Subcutaneous abdominal adipose tissue (tissue), 5 donors: Measurements from ENCODE around the gene NLRC5.
"Not testable (repeated sequence)": the region's sequence is repeated elsewhere in the genome, so short reads cannot be mapped to it uniquely, and the experiment has no call there.

Source experiments
- H3K27ac ChIP-seq: one replicate; pipeline ENCODE4 v1.7.0; 2013; ENCODE audit warnings: low read depth, mild to moderate bottlenecking, inconsistent platforms, low read length, moderate library complexity
- H3K27me3 ChIP-seq, 5 donors: one replicate each; pipeline ENCODE4 v1.7.0; 2013; ENCODE audit warnings: low read length in 5 of 5, inconsistent platforms in 1 of 5; ENCODE audit not compliant: control insufficient read depth in 5 of 5, insufficient read depth in 4 of 5
- H3K36me3 ChIP-seq, 5 donors: one replicate each; pipeline ENCODE4 v1.7.0; 2013; ENCODE audit warnings: low read length in 5 of 5; ENCODE audit not compliant: control insufficient read depth in 5 of 5, insufficient read depth in 5 of 5
- H3K4me1 ChIP-seq, 5 donors: one replicate each; pipeline ENCODE4 v1.7.0; 2013; ENCODE audit warnings: low read length in 5 of 5, mild to moderate bottlenecking in 3 of 5, moderate library complexity in 1 of 5; ENCODE audit not compliant: control insufficient read depth in 5 of 5, insufficient read depth in 5 of 5
- H3K4me3 ChIP-seq, 5 donors: one replicate each; pipeline ENCODE4 v1.7.0; 2013; ENCODE audit warnings: low read length in 5 of 5, low read depth in 1 of 5
- H3K9ac ChIP-seq, 5 donors: one replicate each; pipeline ENCODE4 v1.7.0; 2013; ENCODE audit warnings: low read length in 5 of 5, mild to moderate bottlenecking in 4 of 5, moderate library complexity in 3 of 5
- H3K9me3 ChIP-seq, 5 donors: one replicate each; pipeline ENCODE4 v1.7.0; 2013; ENCODE audit warnings: low read length in 5 of 5; ENCODE audit not compliant: control insufficient read depth in 5 of 5
- donor health status: healthy.
- donor health status: healthy.
- donor health status: healthy.
- donor health status: healthy.
- donor health status: healthy.

The NLRC5 gene

GRCh38 chr16:56987692-56988091 is 1.7 kb upstream of the NLRC5 start:
- Histone ChIP-seq H3K36me3 (no peaks in the 10 kb centered on the region), H3K4me3 (no peak overlapping the region), H3K9ac (no peak overlapping the region), H3K4me1 (peaks cover 6 to 74% (median 52%) of the 10 kb centered on the region in 5 donors), H3K27me3 (no peaks in the 10 kb centered on the region), H3K9me3 (no peaks in the 10 kb centered on the region), H3K27ac (peak overlapping the region; percentile 90)

- H3K4me1 ChIP-seq = peaks cover 6 to 75% (median 52%) of the 10 kb centered on the region in 5 donors
- peak overlapping the region; percentile 71 to 92 (median 88) for H3K4me3 ChIP-seq
- H3K9me3 ChIP-seq = no peaks in the 10 kb centered on the region
- peak overlapping the region; percentile 90 for H3K27ac ChIP-seq
- H3K9ac ChIP-seq = peak overlapping the region; percentile 4 to 94 (median 85)
- H3K36me3 ChIP-seq = no peaks in the 10 kb centered on the region
- no peaks in the 10 kb centered on the region for H3K27me3 ChIP-seq
Measured at GRCh38 chr16:56988161-56988947, 1.0 kb upstream of the NLRC5 start.

- Histone ChIP-seq H3K27me3 (no peaks in the 10 kb centered on the region), H3K36me3 (no peaks in the 10 kb centered on the region), H3K9ac (peak overlapping the region; percentile 0 to 94 (median 85)), H3K4me1 (peaks cover 6 to 72% (median 49%) of the 10 kb centered on the region in 5 donors), H3K4me3 (peak overlapping the region; percentile 46 to 92 (median 88)), H3K27ac (peak overlapping the region; percentile 90), H3K9me3 (no peaks in the 10 kb centered on the region)
Measured at GRCh38 chr16:56989988-56990387, 631 bp downstream of the NLRC5 start.

GRCh38 chr16:56990407-56991286 is 1.3 kb downstream of the NLRC5 start:
- H3K4me1 ChIP-seq = peaks cover 3 to 72% (median 44%) of the 10 kb centered on the region in 5 donors

GRCh38 chr16:56992431-56992830 is 3.1 kb downstream of the NLRC5 start:
- H3K27me3 ChIP-seq, H3K9me3 ChIP-seq, H3K4me3 ChIP-seq, H3K36me3 ChIP-seq, H3K27ac ChIP-seq: not testable (repeated sequence)
- Histone ChIP-seq H3K4me1 (peaks cover 3 to 62% (median 32%) of the 10 kb centered on the region in 5 donors), H3K9ac (peak overlapping the region in 1 of 5 donors; percentile 20)

More at GRCh38 chr16:56990407-56991286, 1.3 kb downstream of the NLRC5 start:
- peak overlapping the region in 4 of 5 donors; percentile 46 to 92 (median 80) for H3K4me3 ChIP-seq
- peak overlapping the region; percentile 90 for H3K27ac ChIP-seq
- no peaks in the 10 kb centered on the region for H3K9me3 ChIP-seq
- H3K27me3 ChIP-seq = no peaks in the 10 kb centered on the region
- peak overlapping the region in 4 of 5 donors; percentile 83 to 94 (median 89) for H3K9ac ChIP-seq
- H3K36me3 ChIP-seq = peaks cover 0 to 2% (median 0%) of the 10 kb centered on the region in 5 donors

- no peak overlapping the region for H3K4me3 ChIP-seq
- H3K9ac ChIP-seq = no peak overlapping the region
- H3K27ac ChIP-seq = no peak overlapping the region
- peaks cover 3 to 63% (median 31%) of the 10 kb centered on the region in 5 donors for H3K4me1 ChIP-seq
- no peaks in the 10 kb centered on the region for H3K27me3 ChIP-seq
- H3K9me3 ChIP-seq = no peaks in the 10 kb centered on the region
- H3K36me3 ChIP-seq = peaks cover 0 to 3% (median 0%) of the 10 kb centered on the region in 5 donors
Measured at GRCh38 chr16:56993204-56993603, 3.8 kb downstream of the NLRC5 start.

- Histone ChIP-seq H3K9me3 (no peaks in the 10 kb centered on the region), H3K27ac (no peak overlapping the region), H3K4me3 (no peak overlapping the region), H3K36me3 (peaks cover 0 to 3% (median 0%) of the 10 kb centered on the region in 5 donors), H3K27me3 (no peaks in the 10 kb centered on the region), H3K4me1 (peaks cover 0 to 64% (median 27%) of the 10 kb centered on the region in 5 donors), H3K9ac (no peak overlapping the region)
Measured at GRCh38 chr16:56994311-56994710, 5.0 kb downstream of the NLRC5 start.

- H3K4me3 ChIP-seq = no peak overlapping the region
- H3K4me1 ChIP-seq = peaks cover 2 to 66% (median 32%) of the 10 kb centered on the region in 5 donors
- H3K27me3 ChIP-seq = no peaks in the 10 kb centered on the region
- H3K36me3 ChIP-seq = peaks cover 0 to 3% (median 0%) of the 10 kb centered on the region in 5 donors
- H3K9me3 ChIP-seq = no peaks in the 10 kb centered on the region
- H3K9ac ChIP-seq = no peak overlapping the region
- H3K27ac ChIP-seq = no peak overlapping the region
Measured at GRCh38 chr16:56995136-56995805, 5.9 kb downstream of the NLRC5 start.

GRCh38 chr16:56997264-56997663 is 7.9 kb downstream of the NLRC5 start:
- no peak overlapping the region for H3K27ac ChIP-seq
- H3K9me3 ChIP-seq = no peaks in the 10 kb centered on the region
- H3K27me3 ChIP-seq = no peaks in the 10 kb centered on the region
- peaks cover 0 to 3% (median 0%) of the 10 kb centered on the region in 5 donors for H3K36me3 ChIP-seq
- H3K9ac ChIP-seq = no peak overlapping the region
- no peak overlapping the region for H3K4me3 ChIP-seq
- peaks cover 4 to 60% (median 23%) of the 10 kb centered on the region in 5 donors for H3K4me1 ChIP-seq
